ENCODE data around the gene SCOC. TPM values are rescaled to one million over a fixed set of nuclear protein-coding genes. Genes with fewer than 3 reads are reported as not detected.

SCOC gene
- total and polyA plus RNA-seq, 9 of the 15 experiments (the other 6 are each of a cell fraction or from before 2014, with no cell fraction given), result 16.8 to 110 (median 46.7) TPM

- TF ChIP-seq ZNF561 (CRISPR knock-in tag; conservative IDR thresholded peaks at IDR 0.05), result no peak
- TF ChIP-seq PRDM10 (IDR thresholded peaks at IDR 0.05; ENCODE audit: partially characterized antibody), result no peak
- TF ChIP-seq GTF2E2 (tag; IDR thresholded peaks at IDR 0.05), result no peak
- TF ChIP-seq, protein P1, sequence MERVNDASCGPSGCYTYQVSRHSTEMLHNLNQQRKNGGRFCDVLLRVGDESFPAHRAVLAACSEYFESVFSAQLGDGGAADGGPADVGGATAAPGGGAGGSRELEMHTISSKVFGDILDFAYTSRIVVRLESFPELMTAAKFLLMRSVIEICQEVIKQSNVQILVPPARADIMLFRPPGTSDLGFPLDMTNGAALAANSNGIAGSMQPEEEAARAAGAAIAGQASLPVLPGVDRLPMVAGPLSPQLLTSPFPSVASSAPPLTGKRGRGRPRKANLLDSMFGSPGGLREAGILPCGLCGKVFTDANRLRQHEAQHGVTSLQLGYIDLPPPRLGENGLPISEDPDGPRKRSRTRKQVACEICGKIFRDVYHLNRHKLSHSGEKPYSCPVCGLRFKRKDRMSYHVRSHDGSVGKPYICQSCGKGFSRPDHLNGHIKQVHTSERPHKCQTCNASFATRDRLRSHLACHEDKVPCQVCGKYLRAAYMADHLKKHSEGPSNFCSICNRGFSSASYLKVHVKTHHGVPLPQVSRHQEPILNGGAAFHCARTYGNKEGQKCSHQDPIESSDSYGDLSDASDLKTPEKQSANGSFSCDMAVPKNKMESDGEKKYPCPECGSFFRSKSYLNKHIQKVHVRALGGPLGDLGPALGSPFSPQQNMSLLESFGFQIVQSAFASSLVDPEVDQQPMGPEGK (CRISPR knock-in tag; IDR thresholded peaks at IDR 0.05; ENCODE audit: borderline replicate concordance), result no peak
- TF ChIP-seq ILF3 (IDR thresholded peaks at IDR 0.05; ENCODE audit: borderline replicate concordance), result no peak
- no peak for TF ChIP-seq ARID3B (CRISPR knock-in tag; IDR thresholded peaks at IDR 0.05; ENCODE audit: borderline replicate concordance)
- TF ChIP-seq RBBP5 (IDR thresholded peaks at IDR 0.05; ENCODE audit: borderline replicate concordance, insufficient read depth, low read length, poor library complexity, severe bottlenecking), result no peak
Observed at GRCh38 chr4:140363051-140363450, 10.4 kb upstream of the SCOC start (continued).
